HFFc6 (cell line): ENCODE measurements around the gene BRAT1. TPM values are rescaled to one million over a fixed set of nuclear protein-coding genes. Genes with fewer than 3 reads are reported as not detected.

Source experiments
- DNase-seq: peaks from one replicate; pipeline ENCODE4 v3.0.0-alpha.2; 2018
- H3K27ac Mint-ChIP-seq: 2 replicates; pipeline ENCODE4 v1.8.0; 2020; ENCODE audit warnings: mild to moderate bottlenecking, mixed read lengths
- H3K27me3 Mint-ChIP-seq: 2 replicates; pipeline ENCODE4 v1.8.0; 2021; ENCODE audit warnings: mild to moderate bottlenecking, moderate library complexity, mixed read lengths; ENCODE audit not compliant: insufficient read depth
- H3K36me3 Mint-ChIP-seq: 2 replicates; pipeline ENCODE4 v1.8.0; 2021; ENCODE audit warnings: low read depth, mixed read lengths
- H3K4me1 Mint-ChIP-seq: 2 replicates; pipeline ENCODE4 v1.8.0; 2020; ENCODE audit warnings: low read depth, mixed read lengths
- H3K4me3 Mint-ChIP-seq: 2 replicates; pipeline ENCODE4 v1.8.0; 2020; ENCODE audit warnings: mild to moderate bottlenecking, moderate library complexity, mixed read lengths
- H3K9me3 Mint-ChIP-seq: 2 replicates; pipeline ENCODE4 v1.8.0; 2020; ENCODE audit warnings: mild to moderate bottlenecking, mixed read lengths
- total RNA-seq, 6 experiments: library from RNA; stranded (reverse); fragmentation: NEBNext Ultra II Directional; extraction: Animal tissue kit (Norgen Biotek cat#: 25700); gene quantifications; 2 replicates in 1 of 6; 3 replicates in 5 of 6; pipeline ENCODE4 v1.2.3, GENCODE V29; 2021
- TF ChIP-seq, protein P1 (sequence below): fragments of 200-600 bp; sonication (generic); IDR thresholded peaks from 2 replicates; pipeline ENCODE4 v1.5.0; 2021; ENCODE audit warnings: antibody characterized with exemption, mild to moderate bottlenecking

BRAT1 gene
- total RNA-seq, 6 experiments from 2014 or later: 21.3 to 26.0 (median 23.3) TPM

DNA sequence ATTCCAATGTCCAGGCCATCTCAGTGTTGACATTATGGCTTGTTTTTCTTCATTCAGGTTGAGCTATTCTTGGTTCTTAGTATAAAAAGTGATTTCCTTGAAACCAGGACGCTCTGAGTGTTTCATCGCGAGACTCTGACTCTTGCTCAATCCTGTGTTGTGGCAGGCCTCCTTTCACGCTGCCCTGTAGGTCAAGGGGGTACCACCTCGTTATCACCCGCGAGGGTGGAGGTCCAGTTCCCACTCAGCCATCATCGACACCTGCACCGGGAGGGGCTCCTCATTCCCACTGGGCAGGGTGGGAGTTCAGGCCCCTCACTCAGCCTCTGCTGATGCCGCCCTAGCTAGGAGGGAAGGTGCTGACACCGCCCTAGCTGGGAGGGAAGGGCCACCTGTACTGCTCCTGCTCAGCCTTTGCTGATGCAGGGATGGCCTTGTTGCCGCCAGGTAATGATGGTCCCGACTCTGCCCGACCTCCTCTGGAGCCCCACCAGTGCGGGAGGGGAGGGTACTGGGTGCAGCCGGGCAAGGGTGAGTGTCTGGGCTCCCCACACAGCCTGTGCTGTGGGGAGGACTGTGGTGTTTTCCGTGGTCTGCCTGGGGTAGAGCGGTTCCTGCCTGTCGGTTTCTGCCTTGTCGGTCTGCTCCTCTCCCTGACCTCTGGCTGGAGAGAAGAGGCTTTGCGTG lies 19.9 kb upstream of the BRAT1 start:
- Mint-ChIP-seq H3K9me3 (no peaks in the 10 kb centered on the region), H3K4me3 (no peak overlapping the region), H3K27ac (no peak overlapping the region), H3K27me3 (no peaks in the 10 kb centered on the region; the same call in 1 of the 2 replicates), H3K36me3 (peaks cover 16% of the 10 kb centered on the region), H3K4me1 (peaks cover 16% of the 10 kb centered on the region)
- TF ChIP-seq, protein P1, sequence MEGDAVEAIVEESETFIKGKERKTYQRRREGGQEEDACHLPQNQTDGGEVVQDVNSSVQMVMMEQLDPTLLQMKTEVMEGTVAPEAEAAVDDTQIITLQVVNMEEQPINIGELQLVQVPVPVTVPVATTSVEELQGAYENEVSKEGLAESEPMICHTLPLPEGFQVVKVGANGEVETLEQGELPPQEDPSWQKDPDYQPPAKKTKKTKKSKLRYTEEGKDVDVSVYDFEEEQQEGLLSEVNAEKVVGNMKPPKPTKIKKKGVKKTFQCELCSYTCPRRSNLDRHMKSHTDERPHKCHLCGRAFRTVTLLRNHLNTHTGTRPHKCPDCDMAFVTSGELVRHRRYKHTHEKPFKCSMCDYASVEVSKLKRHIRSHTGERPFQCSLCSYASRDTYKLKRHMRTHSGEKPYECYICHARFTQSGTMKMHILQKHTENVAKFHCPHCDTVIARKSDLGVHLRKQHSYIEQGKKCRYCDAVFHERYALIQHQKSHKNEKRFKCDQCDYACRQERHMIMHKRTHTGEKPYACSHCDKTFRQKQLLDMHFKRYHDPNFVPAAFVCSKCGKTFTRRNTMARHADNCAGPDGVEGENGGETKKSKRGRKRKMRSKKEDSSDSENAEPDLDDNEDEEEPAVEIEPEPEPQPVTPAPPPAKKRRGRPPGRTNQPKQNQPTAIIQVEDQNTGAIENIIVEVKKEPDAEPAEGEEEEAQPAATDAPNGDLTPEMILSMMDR: no peak
- DNase-seq: no peak

DNA sequence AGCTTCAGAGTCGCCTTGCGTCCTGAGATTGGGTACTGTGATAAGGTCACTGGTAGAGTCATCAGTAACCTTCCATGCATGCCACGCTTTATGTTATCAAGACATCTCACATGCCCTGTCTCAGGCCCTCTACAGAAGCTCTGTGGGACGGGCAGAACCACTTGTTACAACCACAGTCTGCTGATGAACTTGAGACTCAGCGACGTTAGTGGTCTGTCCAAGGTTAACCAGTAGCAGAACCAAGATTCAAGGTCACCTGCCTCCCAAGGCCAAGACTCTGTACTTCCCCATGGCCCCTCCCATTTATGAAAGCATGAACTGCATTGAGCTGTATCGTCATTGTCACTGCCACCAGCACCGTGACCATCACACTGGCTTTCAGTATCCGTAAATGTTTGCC lies 18.4 kb upstream of the BRAT1 start:
- peaks cover 16% of the 10 kb centered on the region for H3K4me1 Mint-ChIP-seq
- TF ChIP-seq, protein P1: no peak
- H3K9me3 Mint-ChIP-seq: no peaks in the 10 kb centered on the region
- H3K36me3 Mint-ChIP-seq: peaks cover 16% of the 10 kb centered on the region
- H3K4me3 Mint-ChIP-seq: no peak overlapping the region
- no peak for DNase-seq
- no peak overlapping the region for H3K27ac Mint-ChIP-seq
- no peaks in the 10 kb centered on the region; the same call in 1 of the 2 replicates for H3K27me3 Mint-ChIP-seq

DNA sequence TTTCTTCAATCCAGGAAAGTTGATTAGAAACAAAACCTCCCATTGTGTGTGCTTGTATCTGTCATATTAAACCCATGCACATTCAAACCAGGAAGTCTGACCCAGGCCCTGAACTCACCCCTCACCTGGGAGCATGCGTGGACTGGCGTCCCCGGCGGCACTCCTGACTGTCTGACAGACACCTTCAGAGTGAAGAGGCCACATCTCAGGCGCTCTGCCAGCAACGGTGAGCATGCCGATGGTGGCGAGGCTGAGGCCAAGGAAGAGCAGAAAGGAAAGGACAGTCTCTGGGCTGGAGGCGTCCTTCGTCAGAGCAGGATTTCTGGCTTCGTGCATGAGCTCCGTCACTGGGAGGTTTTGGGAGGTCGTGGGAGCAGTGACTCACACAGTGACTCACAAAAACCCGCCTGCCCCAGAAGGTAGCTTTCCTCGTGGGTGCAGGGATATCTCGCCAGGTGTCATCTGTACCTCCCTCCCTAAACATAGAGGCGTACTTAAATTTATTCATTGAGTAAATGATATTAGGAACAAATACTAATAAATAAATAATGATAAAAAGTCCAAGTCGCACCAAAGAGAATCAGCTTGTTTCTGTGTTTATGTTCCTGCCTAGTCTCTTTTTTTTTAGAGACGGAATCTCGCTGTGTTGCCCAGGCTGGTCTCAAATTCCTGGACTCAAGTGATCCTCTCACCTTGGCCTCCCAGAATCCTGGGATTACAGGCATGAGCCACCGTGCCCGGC lies 16.9 kb upstream of the BRAT1 start:
- no peak for DNase-seq
- peaks cover 16% of the 10 kb centered on the region for H3K36me3 Mint-ChIP-seq
- no peaks in the 10 kb centered on the region; the same call in 1 of the 2 replicates for H3K27me3 Mint-ChIP-seq
- TF ChIP-seq, protein P1: no peak
- no peaks in the 10 kb centered on the region for H3K9me3 Mint-ChIP-seq
- peaks cover 25% of the 10 kb centered on the region for H3K4me1 Mint-ChIP-seq
- H3K4me3 Mint-ChIP-seq: no peak overlapping the region
- H3K27ac Mint-ChIP-seq: peak overlapping the region; percentile 48; the same call in 1 of the 2 replicates

DNA sequence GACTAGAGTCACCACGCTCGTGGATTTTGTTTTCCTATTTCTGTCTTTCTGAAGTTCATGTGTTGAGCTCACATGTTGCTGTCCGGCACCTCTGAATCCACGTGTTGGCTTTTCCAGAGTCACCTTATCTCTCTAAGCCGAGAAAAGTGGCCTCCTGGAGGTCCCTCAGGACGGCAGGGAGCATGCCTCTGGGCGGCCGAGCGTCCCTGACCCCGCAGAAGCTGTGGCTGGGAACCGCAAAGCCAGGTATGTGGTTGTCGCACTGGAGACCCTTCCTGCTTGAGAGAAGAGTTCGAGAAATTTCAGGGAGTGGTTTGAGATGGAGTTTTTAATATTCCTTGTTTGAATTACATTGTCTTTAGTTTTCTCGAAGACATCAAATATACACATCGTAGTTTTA lies 16.1 kb upstream of the BRAT1 start:
- Mint-ChIP-seq H3K4me1 (peaks cover 33% of the 10 kb centered on the region), H3K27ac (no peak overlapping the region), H3K9me3 (no peaks in the 10 kb centered on the region), H3K27me3 (no peaks in the 10 kb centered on the region; the same call in 1 of the 2 replicates), H3K36me3 (peaks cover 16% of the 10 kb centered on the region), H3K4me3 (no peak overlapping the region)
- TF ChIP-seq, protein P1: no peak
- no peak for DNase-seq

DNA sequence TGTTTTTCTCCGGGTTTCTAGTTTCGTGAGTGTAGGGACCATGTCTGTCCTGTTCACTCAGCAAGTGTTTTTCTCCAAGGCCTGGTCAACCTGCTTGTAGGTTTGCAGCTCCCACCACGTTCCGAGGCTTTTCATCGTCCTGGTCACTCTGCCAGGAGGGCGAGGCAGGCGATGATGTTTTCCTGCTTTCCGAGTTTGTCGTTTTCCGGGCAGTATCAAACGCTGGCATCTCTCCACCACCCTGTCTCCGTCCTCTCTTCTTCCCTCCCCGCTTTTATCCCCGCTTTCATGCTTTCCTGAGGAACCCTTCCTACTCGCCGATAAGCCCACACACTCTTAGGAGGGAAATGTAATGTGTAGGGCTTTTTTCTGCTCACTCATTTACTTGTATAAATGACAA lies 14.7 kb upstream of the BRAT1 start:
- no peak for DNase-seq
- Mint-ChIP-seq H3K9me3 (no peaks in the 10 kb centered on the region), H3K27me3 (no peaks in the 10 kb centered on the region; the same call in 1 of the 2 replicates), H3K27ac (no peak overlapping the region), H3K36me3 (peaks cover 9% of the 10 kb centered on the region; the same call in 1 of the 2 replicates), H3K4me3 (no peak overlapping the region), H3K4me1 (peaks cover 33% of the 10 kb centered on the region)
- TF ChIP-seq, protein P1: no peak
